Peyer's patch (tissue), 4 donors: ENCODE data around the gene ITGB2.

Experiments used
- POLR2A ChIP-seq, 2 donors: fragments of 450-650 bp; IDR thresholded peaks; one replicate each; pipeline ENCODE4 v1.5.1; 2017; ENCODE audit warnings: antibody characterized with exemption in 2 of 2, mild to moderate bottlenecking in 2 of 2, moderate library complexity in 2 of 2
- TF ChIP-seq, protein P1 (sequence below), 6 experiments: fragments of 450-650 bp in 4 of 6; fragments of 200-600 bp in 2 of 6; sonication (generic) in 1 of 6; IDR thresholded peaks; one replicate each; pipeline ENCODE4 v1.5.1; 2017 to 2019; ENCODE audit warnings: antibody characterized with exemption in 6 of 6, mild to moderate bottlenecking in 3 of 6, moderate library complexity in 1 of 6

DNA sequence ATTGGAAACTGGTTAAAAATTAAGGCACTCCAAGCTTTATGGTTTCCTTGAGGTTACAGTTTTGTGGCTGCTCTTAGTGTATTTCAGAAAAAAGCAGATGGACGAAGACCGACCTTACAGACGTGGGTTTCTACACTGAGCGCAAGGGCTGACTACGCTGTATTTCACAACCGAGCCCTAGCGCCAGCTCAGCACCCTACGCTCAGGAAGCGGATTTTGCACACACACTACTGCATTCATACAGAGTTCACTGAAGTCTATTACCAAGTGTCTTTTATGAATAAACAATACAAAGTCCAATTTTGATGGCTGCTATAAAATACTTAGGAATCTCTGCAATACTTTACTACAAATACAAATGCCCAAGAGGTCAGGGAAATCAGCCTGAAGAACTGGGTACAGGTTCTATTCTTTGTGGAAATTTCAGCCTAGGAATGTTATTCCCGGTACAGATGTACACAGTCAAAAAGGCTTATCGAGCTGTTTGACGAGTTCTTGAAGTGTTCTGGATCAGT lies 71.0 kb downstream of the ITGB2 start:
- peak in 1 of 2 donors; percentile 20 for TF ChIP-seq POLR2A (IDR thresholded peaks at IDR 0.05)
- TF ChIP-seq, protein P1, sequence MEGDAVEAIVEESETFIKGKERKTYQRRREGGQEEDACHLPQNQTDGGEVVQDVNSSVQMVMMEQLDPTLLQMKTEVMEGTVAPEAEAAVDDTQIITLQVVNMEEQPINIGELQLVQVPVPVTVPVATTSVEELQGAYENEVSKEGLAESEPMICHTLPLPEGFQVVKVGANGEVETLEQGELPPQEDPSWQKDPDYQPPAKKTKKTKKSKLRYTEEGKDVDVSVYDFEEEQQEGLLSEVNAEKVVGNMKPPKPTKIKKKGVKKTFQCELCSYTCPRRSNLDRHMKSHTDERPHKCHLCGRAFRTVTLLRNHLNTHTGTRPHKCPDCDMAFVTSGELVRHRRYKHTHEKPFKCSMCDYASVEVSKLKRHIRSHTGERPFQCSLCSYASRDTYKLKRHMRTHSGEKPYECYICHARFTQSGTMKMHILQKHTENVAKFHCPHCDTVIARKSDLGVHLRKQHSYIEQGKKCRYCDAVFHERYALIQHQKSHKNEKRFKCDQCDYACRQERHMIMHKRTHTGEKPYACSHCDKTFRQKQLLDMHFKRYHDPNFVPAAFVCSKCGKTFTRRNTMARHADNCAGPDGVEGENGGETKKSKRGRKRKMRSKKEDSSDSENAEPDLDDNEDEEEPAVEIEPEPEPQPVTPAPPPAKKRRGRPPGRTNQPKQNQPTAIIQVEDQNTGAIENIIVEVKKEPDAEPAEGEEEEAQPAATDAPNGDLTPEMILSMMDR (IDR thresholded peaks at IDR 0.05): peak in 1 of 6 experiments; percentile 14
